Panc1 (cell line): Measurements from ENCODE around the gene WASF2.

Source experiments
- CTCF ChIP-seq: fragments of 450-650 bp; IDR thresholded peaks from 2 replicates; pipeline ENCODE4 v1.5.1; 2017; ENCODE audit warnings: mild to moderate bottlenecking
- REST ChIP-seq, 2 experiments: IDR thresholded peaks; 2 replicates each; pipeline ENCODE4 v1.6.1; 2011 to 2012; ENCODE audit warnings: low read depth in 2 of 2, control low read depth in 1 of 2, low read length in 1 of 2, mild to moderate bottlenecking in 1 of 2, moderate library complexity in 1 of 2; ENCODE audit not compliant: insufficient read depth in 1 of 2

- TF ChIP-seq CTCF (no peak), REST (IDR thresholded peaks at IDR 0.05; ENCODE audit: insufficient read depth in 1 of 2, low read depth in 2 of 2, low read length in 1 of 2) (no peak)
Observed at GRCh38 chr1:27427329-27427728, 62.6 kb downstream of the WASF2 start.
